Neural cell (in vitro differentiated cells): Measurements from ENCODE around the gene U2SURP. TPM values are rescaled to one million over a fixed set of nuclear protein-coding genes. Genes with fewer than 3 reads are reported as not detected.

ENCODE experiments used
- H2AFZ ChIP-seq: fragments of 200-600, 300-800 bp; sonication (generic), shearing (Covaris generic); 2 replicates; pipeline ENCODE4 v1.6.0; 2014; ENCODE audit warnings: low read depth, mild to moderate bottlenecking, antibody characterized with exemption, low read length, moderate library complexity
- H3F3A ChIP-seq: fragments of 200-600 bp; shearing (Covaris generic); 2 replicates; pipeline ENCODE4 v1.6.1; 2016; ENCODE audit warnings: mild to moderate bottlenecking, moderate library complexity, mixed read lengths, antibody characterized with exemption, low read length; ENCODE audit not compliant: insufficient read depth, poor library complexity, severe bottlenecking
- H3K27ac ChIP-seq: fragments of 200-600, 300-800 bp; sonication (generic), shearing (Covaris generic); 2 replicates; pipeline ENCODE4 v1.5.1; 2014; ENCODE audit warnings: mild to moderate bottlenecking, low read length, moderate library complexity
- H3K27me3 ChIP-seq: fragments of 300-800, 200-600 bp; sonication (generic), shearing (Covaris generic); 2 replicates; pipeline ENCODE4 v1.6.0; 2014; ENCODE audit warnings: mild to moderate bottlenecking, low read depth, low read length, moderate library complexity; ENCODE audit not compliant: insufficient read depth
- H3K36me3 ChIP-seq: fragments of 300-800, 200-600 bp; sonication (generic), shearing (Covaris generic); 2 replicates; pipeline ENCODE4 v1.5.1; 2014; ENCODE audit warnings: mild to moderate bottlenecking, antibody characterized with exemption, low read length, moderate library complexity; ENCODE audit not compliant: insufficient read depth
- H3K4me2 ChIP-seq: fragments of 300-800, 200-600 bp; sonication (generic), shearing (Covaris generic); 2 replicates; pipeline ENCODE4 v1.6.0; 2014; ENCODE audit warnings: mild to moderate bottlenecking, low read length
- H3K4me3 ChIP-seq: fragments of 300-800, 200-600 bp; sonication (generic), shearing (Covaris generic); 2 replicates; pipeline ENCODE4 v1.5.1; 2014; ENCODE audit warnings: mild to moderate bottlenecking, low read length, moderate library complexity
- H3K79me2 ChIP-seq: fragments of 200-600 bp; shearing (Covaris generic); replicated peaks from 2 replicates; pipeline ENCODE4 v1.6.0; 2014; ENCODE audit warnings: mild to moderate bottlenecking, low read length, moderate library complexity; ENCODE audit not compliant: insufficient read depth
- H3K9ac ChIP-seq: fragments of 300-800, 200-600 bp; sonication (generic), shearing (Covaris generic); 2 replicates; pipeline ENCODE4 v1.6.1; 2016; ENCODE audit warnings: mild to moderate bottlenecking, low read length, mixed read lengths
- H3K9me2 ChIP-seq: fragments of 200-600 bp; shearing (Covaris generic); 2 replicates; pipeline ENCODE4 v1.6.1; 2016; ENCODE audit warnings: mild to moderate bottlenecking, low read length, mixed read lengths; ENCODE audit not compliant: insufficient read depth
- H3K9me3 ChIP-seq: fragments of 200-600, 300-800 bp; sonication (generic), shearing (Covaris generic); 2 replicates; pipeline ENCODE4 v1.6.1; 2016; ENCODE audit warnings: mild to moderate bottlenecking, mixed run types, low read length, moderate library complexity, mixed read lengths
- H4K20me1 ChIP-seq: fragments of 200-600 bp; shearing (Covaris generic); 2 replicates; pipeline ENCODE4 v1.6.1; 2016; ENCODE audit warnings: mild to moderate bottlenecking, mixed run types; ENCODE audit not compliant: insufficient read depth
- CTCF ChIP-seq: fragments of 450-650 bp; IDR thresholded peaks from 2 replicates; pipeline ENCODE4 v1.5.1; 2014; ENCODE audit warnings: antibody characterized with exemption, mild to moderate bottlenecking, moderate library complexity; ENCODE audit not compliant: poor library complexity, severe bottlenecking
- EP300 ChIP-seq: fragments of 450-650 bp; conservative IDR thresholded peaks from 2 replicates; pipeline ENCODE4 v1.6.1; 2014; ENCODE audit warnings: antibody characterized with exemption, mild to moderate bottlenecking, moderate library complexity; ENCODE audit not compliant: poor library complexity, severe bottlenecking
- EZH2 ChIP-seq: fragments of 200-600, 300-800 bp; shearing (Covaris generic), sonication (generic); IDR thresholded peaks from 2 replicates; pipeline ENCODE4 v1.6.1; 2014; ENCODE audit warnings: antibody characterized with exemption, low read length, borderline replicate concordance, mild to moderate bottlenecking; ENCODE audit not compliant: insufficient read depth, poor library complexity, severe bottlenecking
- MXI1 ChIP-seq: fragments of 450-650 bp; conservative IDR thresholded peaks from 2 replicates; pipeline ENCODE4 v1.6.1; 2014; ENCODE audit warnings: antibody characterized with exemption, mild to moderate bottlenecking; ENCODE audit not compliant: poor library complexity, severe bottlenecking
- POLR2AphosphoS5 ChIP-seq: IDR thresholded peaks from 2 replicates; pipeline ENCODE4 v1.6.1; 2012
- RAD21 ChIP-seq: fragments of 450-650 bp; conservative IDR thresholded peaks from 2 replicates; pipeline ENCODE4 v1.6.1; 2014; ENCODE audit warnings: antibody characterized with exemption, mild to moderate bottlenecking, moderate library complexity
- SMC3 ChIP-seq: fragments of 450-650 bp; conservative IDR thresholded peaks from 2 replicates; pipeline ENCODE4 v1.6.1; 2014; ENCODE audit warnings: antibody characterized with exemption, mild to moderate bottlenecking, moderate library complexity; ENCODE audit not compliant: poor library complexity
- TAF1 ChIP-seq: IDR thresholded peaks from 2 replicates; pipeline ENCODE4 v1.6.1; 2012; ENCODE audit warnings: low read depth
- polyA plus RNA-seq: library from polyadenylated mRNA; depleted of rRNA; stranded (reverse); fragments of >200 nt; gene quantifications from 2 replicates; pipeline ENCODE4 v1.2.3, GENCODE V29; 2014
- TF ChIP-seq, protein P1 (sequence below): IDR thresholded peaks from 2 replicates; pipeline ENCODE4 v1.6.1; 2012; ENCODE audit warnings: borderline replicate concordance

The U2SURP gene
- polyA plus RNA-seq, 1 donor from 2014 or later, result 159 TPM

DNA sequence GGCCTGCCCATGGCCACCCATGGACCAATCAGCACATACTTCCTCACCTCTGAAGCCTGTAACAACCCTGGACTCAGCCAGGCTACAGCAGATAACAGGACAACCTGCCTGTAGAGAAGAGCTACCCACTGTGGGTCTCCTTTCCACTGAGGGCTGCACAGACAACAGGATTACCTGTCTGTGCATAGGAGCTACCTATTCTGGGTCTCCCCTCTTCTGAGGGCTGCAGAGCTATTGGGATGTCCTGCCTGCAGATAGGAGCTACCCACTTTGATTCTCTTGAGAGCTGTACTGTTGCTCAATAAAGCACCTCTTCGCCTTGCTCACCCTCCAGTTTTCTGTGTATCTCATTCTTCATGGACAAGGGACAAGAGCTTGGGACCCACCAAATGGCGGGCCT lies 94.4 kb downstream of the U2SURP start:
- no peaks in the 10 kb centered on the region for H3K9me3 ChIP-seq
- no peaks in the 10 kb centered on the region for H3F3A ChIP-seq
- H3K79me2 ChIP-seq, result no peaks in the 10 kb centered on the region
- H3K36me3 ChIP-seq, result no peaks in the 10 kb centered on the region
- no peak overlapping the region for H3K27ac ChIP-seq
- no peak overlapping the region for H2AFZ ChIP-seq
- H3K9me2 ChIP-seq, result no peaks in the 10 kb centered on the region
- H3K27me3 ChIP-seq, result no peaks in the 10 kb centered on the region
- H3K9ac ChIP-seq, result no peak overlapping the region
- H4K20me1 ChIP-seq, result no peaks in the 10 kb centered on the region
- H3K4me3 ChIP-seq, result no peak overlapping the region
- TF ChIP-seq CTCF (no peak), POLR2AphosphoS5 (no peak), MXI1 (no peak), SMC3 (no peak), RAD21 (no peak), EP300 (no peak), TAF1 (no peak), EZH2 (no peak)
- TF ChIP-seq, protein P1, sequence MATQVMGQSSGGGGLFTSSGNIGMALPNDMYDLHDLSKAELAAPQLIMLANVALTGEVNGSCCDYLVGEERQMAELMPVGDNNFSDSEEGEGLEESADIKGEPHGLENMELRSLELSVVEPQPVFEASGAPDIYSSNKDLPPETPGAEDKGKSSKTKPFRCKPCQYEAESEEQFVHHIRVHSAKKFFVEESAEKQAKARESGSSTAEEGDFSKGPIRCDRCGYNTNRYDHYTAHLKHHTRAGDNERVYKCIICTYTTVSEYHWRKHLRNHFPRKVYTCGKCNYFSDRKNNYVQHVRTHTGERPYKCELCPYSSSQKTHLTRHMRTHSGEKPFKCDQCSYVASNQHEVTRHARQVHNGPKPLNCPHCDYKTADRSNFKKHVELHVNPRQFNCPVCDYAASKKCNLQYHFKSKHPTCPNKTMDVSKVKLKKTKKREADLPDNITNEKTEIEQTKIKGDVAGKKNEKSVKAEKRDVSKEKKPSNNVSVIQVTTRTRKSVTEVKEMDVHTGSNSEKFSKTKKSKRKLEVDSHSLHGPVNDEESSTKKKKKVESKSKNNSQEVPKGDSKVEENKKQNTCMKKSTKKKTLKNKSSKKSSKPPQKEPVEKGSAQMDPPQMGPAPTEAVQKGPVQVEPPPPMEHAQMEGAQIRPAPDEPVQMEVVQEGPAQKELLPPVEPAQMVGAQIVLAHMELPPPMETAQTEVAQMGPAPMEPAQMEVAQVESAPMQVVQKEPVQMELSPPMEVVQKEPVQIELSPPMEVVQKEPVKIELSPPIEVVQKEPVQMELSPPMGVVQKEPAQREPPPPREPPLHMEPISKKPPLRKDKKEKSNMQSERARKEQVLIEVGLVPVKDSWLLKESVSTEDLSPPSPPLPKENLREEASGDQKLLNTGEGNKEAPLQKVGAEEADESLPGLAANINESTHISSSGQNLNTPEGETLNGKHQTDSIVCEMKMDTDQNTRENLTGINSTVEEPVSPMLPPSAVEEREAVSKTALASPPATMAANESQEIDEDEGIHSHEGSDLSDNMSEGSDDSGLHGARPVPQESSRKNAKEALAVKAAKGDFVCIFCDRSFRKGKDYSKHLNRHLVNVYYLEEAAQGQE, result no peak
- no peak overlapping the region for H3K4me2 ChIP-seq

DNA sequence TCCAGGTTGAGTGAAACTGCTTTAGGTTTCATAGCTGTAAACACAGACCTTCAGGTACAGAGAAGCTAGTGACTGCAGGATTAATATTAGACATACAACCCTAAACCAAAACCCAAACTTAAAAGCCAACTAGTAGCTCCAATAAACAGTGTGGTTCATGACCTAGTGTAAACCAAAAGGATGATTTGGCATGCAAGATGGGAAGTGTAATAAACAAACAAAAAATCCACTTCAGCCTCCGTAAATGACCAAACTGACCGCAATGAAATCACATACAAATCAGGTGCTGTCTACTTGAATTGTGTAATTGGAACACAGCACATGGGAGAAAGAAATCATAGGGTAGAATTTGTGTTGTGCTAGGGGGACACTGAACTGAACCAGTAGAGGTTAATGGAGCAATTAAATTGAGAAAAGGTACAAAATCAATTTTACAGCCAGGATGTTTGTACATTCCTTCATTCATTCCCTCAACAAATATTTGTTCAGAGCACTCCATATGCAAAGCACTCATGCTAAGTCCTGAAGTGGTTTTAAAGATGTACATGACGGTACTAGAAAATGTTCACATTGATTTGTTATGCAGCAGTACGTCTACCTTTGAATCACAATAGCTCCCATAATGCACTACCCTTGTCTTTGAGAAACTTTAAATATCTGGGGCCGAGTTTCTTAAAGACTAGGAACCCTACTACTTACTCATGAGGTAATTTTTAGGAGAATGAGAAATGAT lies 96.8 kb downstream of the U2SURP start:
- Histone ChIP-seq H3K36me3 (no peaks in the 10 kb centered on the region), H3F3A (no peaks in the 10 kb centered on the region), H4K20me1 (no peaks in the 10 kb centered on the region), H3K4me2 (no peak overlapping the region), H2AFZ (no peak overlapping the region), H3K9me2 (no peaks in the 10 kb centered on the region), H3K27me3 (no peaks in the 10 kb centered on the region), H3K79me2 (no peaks in the 10 kb centered on the region), H3K27ac (no peak overlapping the region), H3K9ac (no peak overlapping the region), H3K9me3 (no peaks in the 10 kb centered on the region), H3K4me3 (no peak overlapping the region)
- TF ChIP-seq CTCF (no peak), EP300 (no peak), RAD21 (no peak), SMC3 (no peak), POLR2AphosphoS5 (no peak), EZH2 (no peak), MXI1 (no peak)
- TF ChIP-seq, protein P1, result no peak
